Measurements from ENCODE around the gene SMIM15.

DNA sequence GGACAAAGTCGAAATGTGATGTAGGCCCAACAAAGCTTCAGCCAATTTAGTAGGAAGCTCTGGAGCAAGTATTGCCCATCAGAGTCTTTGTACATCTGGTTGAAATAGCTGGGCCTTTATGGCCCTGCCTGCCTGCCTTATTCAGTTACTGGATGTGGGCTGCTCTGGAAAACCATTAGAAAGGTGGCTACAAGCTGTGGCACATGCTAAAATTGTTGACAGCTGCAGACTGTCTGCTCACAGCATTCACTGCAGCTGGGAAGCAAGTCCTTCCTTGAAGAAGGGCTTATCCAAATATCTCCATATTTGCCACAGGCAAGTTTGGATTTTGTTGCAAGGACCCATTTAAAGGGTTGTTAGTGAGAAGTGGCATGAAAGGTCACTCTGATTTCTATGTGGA lies 24.4 kb downstream of the SMIM15 start:
- TF ChIP-seq CTCF (IDR thresholded peaks at IDR 0.05) (no peak), POLR2AphosphoS5 (IDR thresholded peaks at IDR 0.05) (no peak), POLR2A (IDR thresholded peaks at IDR 0.05) (no peak)

Measured in suprapubic skin (tissue), 4 donors.